HCT116 (cell line): ENCODE data around the gene CRIM1. TPM values are rescaled to one million over a fixed set of nuclear protein-coding genes. Genes with fewer than 3 reads are reported as not detected.

Experiments
- ATAC-seq: fragments of 200-7000 bp; cut with Tn5 transposase; 2 replicates; pipeline ENCODE4 v1.9.1; 2020; ENCODE audit warnings: mild to moderate bottlenecking, moderate library complexity
- BruUV-seq: library from RNA; stranded (reverse); fragments of 400-500 nt; replicated peaks from 2 replicates; lab custom pipeline; 2021; lab: Mats Ljungman, UMichigan
- CTCF ChIA-PET: fragments of 300-600 bp; sonication (Branson Sonifier 250); formaldehyde crosslinking; loops from one replicate; lab custom pipeline; 2021; ENCODE audit warnings: antibody characterized with exemption; lab: Charles Lee
- POLR2A ChIA-PET: fragments of 300-600, 350-600 bp; sonication (Branson Sonifier 250); formaldehyde crosslinking; loops from one replicate; lab custom pipeline; 2021; ENCODE audit warnings: antibody characterized with exemption; lab: Charles Lee
- RAD21 ChIA-PET, 2 experiments: fragments of 300-600 bp; sonication (Branson Sonifier 250); formaldehyde crosslinking; loops; one replicate each; lab custom pipeline; 2023; ENCODE audit warnings: low total read pairs in 2 of 2; ENCODE audit not compliant: uncharacterized antibody in 2 of 2, unreplicated experiment in 2 of 2, low non-redundant PET in 1 of 2; lab: Charles Lee
- DNase-seq: peaks from one replicate; pipeline ENCODE4 v3.0.0-alpha.2; 2010; ENCODE audit warnings: low read depth, low spot score
- H2AFZ ChIP-seq: fragments of 200-600 bp; shearing (Covaris generic), sonication (generic); 2 replicates; pipeline ENCODE4 v1.6.1; 2017; ENCODE audit warnings: low read depth, mixed run types, mixed read lengths, antibody characterized with exemption, low read length; ENCODE audit not compliant: poor library complexity, severe bottlenecking
- H3K27ac ChIP-seq: 2 replicates; pipeline ENCODE4 v1.5.1; 2012; ENCODE audit warnings: low read depth, low read length
- H3K27me3 ChIP-seq: fragments of 200-600 bp; sonication (generic); 2 replicates; pipeline ENCODE4 v1.6.1; 2016; ENCODE audit warnings: mixed run types, low read length, mixed read lengths; ENCODE audit not compliant: insufficient read depth
- H3K36me3 ChIP-seq, 2 experiments: fragments of 200-500 bp in 1 of 2; fragments of 200-600 bp in 1 of 2; sonication (Bioruptor generic) in 1 of 2; sonication (generic) in 1 of 2; 2 replicates each; pipeline versions ENCODE4 v1.5.1 to v1.6.1; 2014 to 2016; ENCODE audit warnings: low read length in 2 of 2, inconsistent platforms in 1 of 2, mixed read lengths in 1 of 2, mixed run types in 1 of 2; ENCODE audit not compliant: insufficient read depth in 2 of 2, control insufficient read depth in 1 of 2
- H3K4me1 ChIP-seq, 2 experiments: fragments of 200-600 bp in 1 of 2; sonication (generic) in 1 of 2; 2 replicates each; pipeline versions ENCODE4 v1.5.1 to v1.6.1; 2012 to 2017; ENCODE audit warnings: low read length in 2 of 2, inconsistent platforms in 1 of 2, mild to moderate bottlenecking in 1 of 2, mixed read lengths in 1 of 2, mixed run types in 1 of 2, moderate library complexity in 1 of 2; ENCODE audit not compliant: insufficient read depth in 2 of 2, control insufficient read depth in 1 of 2
- H3K4me2 ChIP-seq: fragments of 200-600 bp; sonication (generic); 2 replicates; pipeline ENCODE4 v1.6.1; 2017; ENCODE audit warnings: mixed run types, low read length, mixed read lengths
- H3K4me3 ChIP-seq, 2 experiments: fragments of 200-600 bp in 1 of 2; sonication (generic) in 1 of 2; replicated peaks in 1 of 2; 2 replicates each; pipeline ENCODE4 v1.5.1; 2011 to 2016; ENCODE audit warnings: low read length in 2 of 2, control low read depth in 1 of 2, low read depth in 1 of 2, mild to moderate bottlenecking in 1 of 2, mixed read lengths in 1 of 2, mixed run types in 1 of 2
- H3K79me2 ChIP-seq: fragments of 200-600 bp; sonication (generic); 2 replicates; pipeline ENCODE4 v1.6.1; 2017; ENCODE audit warnings: mild to moderate bottlenecking, mixed run types, low read length, moderate library complexity, mixed read lengths; ENCODE audit not compliant: insufficient read depth
- H3K9ac ChIP-seq: fragments of 200-600 bp; sonication (generic); 2 replicates; pipeline ENCODE4 v1.6.1; 2016; ENCODE audit warnings: low read length, mixed read lengths
- H3K9me2 ChIP-seq: fragments of 200-600 bp; sonication (generic), shearing (Covaris generic); 2 replicates; pipeline ENCODE4 v1.6.1; 2017; ENCODE audit warnings: mixed run types, mild to moderate bottlenecking, moderate library complexity; ENCODE audit not compliant: insufficient read depth
- H3K9me3 ChIP-seq, 2 experiments: fragments of 200-500 bp in 1 of 2; fragments of 200-600 bp in 1 of 2; sonication (Bioruptor generic) in 1 of 2; sonication (generic) in 1 of 2; 2 replicates each; pipeline ENCODE4 v1.6.1; 2014 to 2017; ENCODE audit warnings: low read length in 2 of 2, mixed read lengths in 2 of 2, inconsistent platforms in 1 of 2, low read depth in 1 of 2, mild to moderate bottlenecking in 1 of 2, mixed run types in 1 of 2, moderate library complexity in 1 of 2; ENCODE audit not compliant: control insufficient read depth in 1 of 2, insufficient read depth in 1 of 2
- H4K20me1 ChIP-seq: fragments of 200-600 bp; sonication (generic), shearing (Covaris generic); 2 replicates; pipeline ENCODE4 v1.6.1; 2017; ENCODE audit warnings: mixed run types, mild to moderate bottlenecking, moderate library complexity; ENCODE audit not compliant: insufficient read depth
- ELF1 ChIP-seq: IDR thresholded peaks from 2 replicates; pipeline ENCODE4 v1.6.1; 2012; ENCODE audit warnings: low read depth, borderline replicate concordance
- EZH2 ChIP-seq: fragments of 200-600 bp; sonication (generic); IDR thresholded peaks from 2 replicates; pipeline ENCODE4 v1.6.1; 2017; ENCODE audit warnings: antibody characterized with exemption, mixed run types
- EZH2phosphoT487 ChIP-seq: fragments of 200-600 bp; IDR thresholded peaks from 2 replicates; pipeline ENCODE4 v1.6.1; 2018; ENCODE audit warnings: antibody characterized with exemption, borderline replicate concordance
- FOSL1 ChIP-seq: IDR thresholded peaks from 2 replicates; pipeline ENCODE4 v1.6.1; 2012; ENCODE audit warnings: low read depth
- SIN3A ChIP-seq: IDR thresholded peaks from 2 replicates; pipeline ENCODE4 v1.6.1; 2012; ENCODE audit warnings: low read depth
- SRF ChIP-seq: IDR thresholded peaks from 2 replicates; pipeline ENCODE4 v1.6.1; 2012; ENCODE audit warnings: low read depth
- YY1 ChIP-seq: IDR thresholded peaks from 2 replicates; pipeline ENCODE4 v1.6.1; 2011; ENCODE audit warnings: low read length, low read depth, moderate library complexity, mild to moderate bottlenecking; ENCODE audit not compliant: insufficient replicate concordance; ENCODE audit errors: extremely low read depth
- intact Hi-C: fragments of 100-400 bp; cut with micrococcal nuclease; formaldehyde crosslinking; loops from 2 replicates; pipeline ENCODE4 v1.10.0; 2022
- total RNA-seq: library from RNA; stranded (reverse); gene quantifications from one replicate; pipeline ENCODE4 v1.2.1, GENCODE V29; 2021; ENCODE audit not compliant: unreplicated experiment
- TF ChIP-seq, protein P1 (sequence below): IDR thresholded peaks from 2 replicates; pipeline ENCODE4 v1.6.1; 2012; ENCODE audit warnings: low read depth

The CRIM1 gene
- total RNA-seq, 1 experiment from 2014 or later = 27.2 TPM

DNA sequence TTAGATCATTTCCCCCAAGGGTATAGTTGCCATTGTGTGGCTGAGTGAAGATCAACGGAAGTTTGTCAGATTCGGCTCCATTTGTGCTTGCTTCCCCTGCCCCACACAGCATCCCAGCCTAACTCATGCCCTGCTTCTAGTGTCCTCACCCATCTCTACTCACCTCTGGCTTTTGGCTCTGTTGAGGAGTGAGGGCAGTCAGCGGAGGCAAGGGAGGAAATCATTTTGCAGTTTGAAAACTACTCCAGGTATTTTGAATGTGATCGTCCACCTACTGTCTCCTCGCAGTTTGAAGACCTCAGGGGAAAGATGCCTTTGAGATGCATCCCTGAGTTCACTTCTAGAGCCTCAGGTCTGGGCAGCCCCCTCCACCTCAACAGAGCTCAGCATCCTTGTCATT lies 126.1 kb downstream of the CRIM1 start:
- Histone ChIP-seq H3K27me3 (no peaks in the 10 kb centered on the region), H3K36me3 (peaks cover 0 to 19% of the 10 kb centered on the region in 2 experiments; a peak in 1 of 4 replicates), H3K9me3 (no peaks in the 10 kb centered on the region), H3K4me1 (peaks cover 21 to 46% of the 10 kb centered on the region in 2 experiments), H2AFZ (no peak overlapping the region), H3K9ac (no peak overlapping the region), H3K79me2 (no peaks in the 10 kb centered on the region), H3K27ac (no peak overlapping the region), H3K4me2 (no peak overlapping the region), H3K9me2 (no peaks in the 10 kb centered on the region), H4K20me1 (no peaks in the 10 kb centered on the region), H3K4me3 (no peak overlapping the region)
- no TSS peak for BruUV-seq
- ATAC-seq = no peak
- DNase-seq = no peak
- CTCF ChIA-PET = no interaction called here
- POLR2A ChIA-PET = no interaction called here
- RAD21 ChIA-PET = no interaction called here
- TF ChIP-seq FOSL1 = no peak
- TF ChIP-seq, protein P1, sequence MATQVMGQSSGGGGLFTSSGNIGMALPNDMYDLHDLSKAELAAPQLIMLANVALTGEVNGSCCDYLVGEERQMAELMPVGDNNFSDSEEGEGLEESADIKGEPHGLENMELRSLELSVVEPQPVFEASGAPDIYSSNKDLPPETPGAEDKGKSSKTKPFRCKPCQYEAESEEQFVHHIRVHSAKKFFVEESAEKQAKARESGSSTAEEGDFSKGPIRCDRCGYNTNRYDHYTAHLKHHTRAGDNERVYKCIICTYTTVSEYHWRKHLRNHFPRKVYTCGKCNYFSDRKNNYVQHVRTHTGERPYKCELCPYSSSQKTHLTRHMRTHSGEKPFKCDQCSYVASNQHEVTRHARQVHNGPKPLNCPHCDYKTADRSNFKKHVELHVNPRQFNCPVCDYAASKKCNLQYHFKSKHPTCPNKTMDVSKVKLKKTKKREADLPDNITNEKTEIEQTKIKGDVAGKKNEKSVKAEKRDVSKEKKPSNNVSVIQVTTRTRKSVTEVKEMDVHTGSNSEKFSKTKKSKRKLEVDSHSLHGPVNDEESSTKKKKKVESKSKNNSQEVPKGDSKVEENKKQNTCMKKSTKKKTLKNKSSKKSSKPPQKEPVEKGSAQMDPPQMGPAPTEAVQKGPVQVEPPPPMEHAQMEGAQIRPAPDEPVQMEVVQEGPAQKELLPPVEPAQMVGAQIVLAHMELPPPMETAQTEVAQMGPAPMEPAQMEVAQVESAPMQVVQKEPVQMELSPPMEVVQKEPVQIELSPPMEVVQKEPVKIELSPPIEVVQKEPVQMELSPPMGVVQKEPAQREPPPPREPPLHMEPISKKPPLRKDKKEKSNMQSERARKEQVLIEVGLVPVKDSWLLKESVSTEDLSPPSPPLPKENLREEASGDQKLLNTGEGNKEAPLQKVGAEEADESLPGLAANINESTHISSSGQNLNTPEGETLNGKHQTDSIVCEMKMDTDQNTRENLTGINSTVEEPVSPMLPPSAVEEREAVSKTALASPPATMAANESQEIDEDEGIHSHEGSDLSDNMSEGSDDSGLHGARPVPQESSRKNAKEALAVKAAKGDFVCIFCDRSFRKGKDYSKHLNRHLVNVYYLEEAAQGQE = no peak
- no peak for TF ChIP-seq YY1
- no peak for TF ChIP-seq EZH2phosphoT487
- TF ChIP-seq ELF1 = no peak
- no peak for TF ChIP-seq EZH2
- no peak for TF ChIP-seq SRF
- TF ChIP-seq SIN3A = no peak
- intact Hi-C loops = no loop called here
